Thymus (tissue), 14 donors: ENCODE results near the gene ESPL1. TPM values are rescaled to one million over a fixed set of nuclear protein-coding genes. Genes with fewer than 3 reads are reported as not detected.

Experiments used
- DNase-seq, 9 donors: peaks; one replicate each; pipeline ENCODE4 v3.0.0-alpha.2; 2013; ENCODE audit warnings: low spot score in 9 of 9, low read depth in 6 of 9, missing footprints in 1 of 9
- H3K27ac ChIP-seq, 2 donors: one replicate each; pipeline ENCODE4 v1.5.1; 2013; ENCODE audit warnings: control low read depth in 1 of 2, low read depth in 1 of 2, low read length in 1 of 2, mild to moderate bottlenecking in 1 of 2, moderate library complexity in 1 of 2
- H3K27me3 ChIP-seq, 2 donors: one replicate each; pipeline ENCODE4 v1.5.1; 2013; ENCODE audit warnings: low read length in 1 of 2; ENCODE audit not compliant: control insufficient read depth in 2 of 2, insufficient read depth in 1 of 2
- H3K36me3 ChIP-seq, 2 donors: one replicate each; pipeline ENCODE4 v1.5.1; 2013; ENCODE audit warnings: low read length in 1 of 2, mild to moderate bottlenecking in 1 of 2, moderate library complexity in 1 of 2; ENCODE audit not compliant: control insufficient read depth in 2 of 2, insufficient read depth in 2 of 2
- H3K4me1 ChIP-seq, 2 donors: one replicate each; pipeline ENCODE4 v1.5.1; 2013; ENCODE audit warnings: low read length in 2 of 2; ENCODE audit not compliant: control insufficient read depth in 2 of 2, insufficient read depth in 2 of 2
- H3K4me3 ChIP-seq, 2 donors: one replicate each; pipeline ENCODE4 v1.5.1; 2013; ENCODE audit warnings: low read length in 2 of 2, control low read depth in 1 of 2, mild to moderate bottlenecking in 1 of 2
- H3K9me3 ChIP-seq, 2 donors: one replicate each; pipeline ENCODE4 v1.5.1; 2013; ENCODE audit warnings: low read length in 1 of 2, mild to moderate bottlenecking in 1 of 2; ENCODE audit not compliant: control insufficient read depth in 2 of 2, insufficient read depth in 1 of 2
- WGBS: extraction: QIAGEN DNeasy Blood & Tissue Kit; methylation state at CpG from one replicate; pipeline ENCODE4 v1.1.7; 2013; 5-methylcytosine and 5-hydroxymethylcytosine counted together
- long read RNA-seq, 10 donors: transcript quantifications; one replicate each; lab custom pipeline, GENCODE V29; 2026
- polyA plus RNA-seq: library from polyadenylated mRNA; stranded (reverse); fragments of 200-250 nt; gene quantifications from one replicate; pipeline ENCODE4 v1.2.3, GENCODE V29; 2013
- total RNA-seq: library from RNA; stranded (reverse); fragments of 120-200 nt; gene quantifications from one replicate; pipeline ENCODE4 v1.2.4, GENCODE V29; 2013
- donor health status: healthy.

Gene ESPL1
- total RNA-seq, result 8.9 TPM
- polyA plus RNA-seq, result 1.7 TPM
- long read RNA-seq, donor 1, result 0 reads
- long read RNA-seq, donor 2, result 0 reads
- long read RNA-seq, donor 3, result 0 reads
- long read RNA-seq, donor 4, result 0 reads
- long read RNA-seq, donor 5, result 0 reads
- long read RNA-seq, donor 6, full-length matches to known transcripts, result 2 of 2 reads
- long read RNA-seq, donor 6, partial matches to known transcripts, result 0 of 2 reads
- long read RNA-seq, donor 6, other reads (novel, unspliced or antisense), result 0 of 2 reads
- long read RNA-seq, donor 7, partial matches to known transcripts, result 5 of 5 reads
- long read RNA-seq, donor 7, other reads (novel, unspliced or antisense), result 0 of 5 reads
- long read RNA-seq, donor 8, partial matches to known transcripts, result 0 of 1 reads
- long read RNA-seq, donor 8, other reads (novel, unspliced or antisense), result 0 of 1 reads
- long read RNA-seq, donor 9, partial matches to known transcripts, result 0 of 1 reads
- long read RNA-seq, donor 9, other reads (novel, unspliced or antisense), result 0 of 1 reads
- long read RNA-seq, donor 10, partial matches to known transcripts, result 0 of 2 reads
- long read RNA-seq, donor 10, other reads (novel, unspliced or antisense), result 0 of 2 reads

DNA sequence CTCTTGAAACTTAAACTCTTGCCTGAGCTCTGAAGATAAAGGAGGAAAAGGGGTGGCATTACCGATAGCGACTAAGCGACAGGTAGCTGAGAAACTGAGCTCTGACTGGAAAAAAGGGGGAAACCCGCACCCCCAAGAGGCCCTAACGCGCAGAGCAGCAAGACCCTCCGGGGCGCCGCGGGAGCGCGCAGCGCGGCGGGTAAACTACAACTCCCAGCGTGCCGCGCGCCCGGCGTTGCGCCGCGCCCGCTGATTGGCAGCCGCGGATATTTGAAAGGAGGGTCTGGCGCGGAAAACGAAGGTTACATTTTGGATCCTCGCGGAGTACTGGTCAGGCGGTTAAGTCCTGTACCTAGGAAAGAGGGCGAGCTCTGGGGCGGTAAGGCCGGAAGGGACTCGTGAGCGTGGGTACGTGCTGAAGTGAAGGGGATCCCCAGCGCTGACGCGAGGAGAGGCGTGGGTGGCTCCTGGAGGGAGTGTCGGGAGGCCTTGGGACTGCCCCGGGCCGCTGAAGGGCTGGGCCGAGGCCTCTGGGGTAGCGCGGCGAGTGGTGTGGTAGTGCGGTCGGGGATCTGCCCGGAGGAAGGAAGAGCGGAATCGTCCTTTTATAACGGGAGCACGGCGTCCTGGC lies at the start of gene ESPL1:
TSS of gene ESPL1 (plus strand) at position 301 of the 631 bp plus-strand sequence. CDS start 468 bp downstream, outside the sequence.
- no peaks in the 10 kb centered on the region for H3K9me3 ChIP-seq
- peaks cover 10 to 27% of the 10 kb centered on the region in 2 donors for H3K36me3 ChIP-seq
- peaks cover 19 to 34% of the 10 kb centered on the region in 2 donors for H3K4me1 ChIP-seq
- H3K27ac ChIP-seq, result peak within 1 kb of the TSS; percentile 6 to 79
- under 1% methylated on average over 58 of the region's 58 CpGs for WGBS
- DNase-seq, result peak; percentile 72 to 94 (median 82)
- H3K4me3 ChIP-seq, result peak within 1 kb of the TSS; percentile 76 to 79
- no peaks in the 10 kb centered on the region for H3K27me3 ChIP-seq

DNA sequence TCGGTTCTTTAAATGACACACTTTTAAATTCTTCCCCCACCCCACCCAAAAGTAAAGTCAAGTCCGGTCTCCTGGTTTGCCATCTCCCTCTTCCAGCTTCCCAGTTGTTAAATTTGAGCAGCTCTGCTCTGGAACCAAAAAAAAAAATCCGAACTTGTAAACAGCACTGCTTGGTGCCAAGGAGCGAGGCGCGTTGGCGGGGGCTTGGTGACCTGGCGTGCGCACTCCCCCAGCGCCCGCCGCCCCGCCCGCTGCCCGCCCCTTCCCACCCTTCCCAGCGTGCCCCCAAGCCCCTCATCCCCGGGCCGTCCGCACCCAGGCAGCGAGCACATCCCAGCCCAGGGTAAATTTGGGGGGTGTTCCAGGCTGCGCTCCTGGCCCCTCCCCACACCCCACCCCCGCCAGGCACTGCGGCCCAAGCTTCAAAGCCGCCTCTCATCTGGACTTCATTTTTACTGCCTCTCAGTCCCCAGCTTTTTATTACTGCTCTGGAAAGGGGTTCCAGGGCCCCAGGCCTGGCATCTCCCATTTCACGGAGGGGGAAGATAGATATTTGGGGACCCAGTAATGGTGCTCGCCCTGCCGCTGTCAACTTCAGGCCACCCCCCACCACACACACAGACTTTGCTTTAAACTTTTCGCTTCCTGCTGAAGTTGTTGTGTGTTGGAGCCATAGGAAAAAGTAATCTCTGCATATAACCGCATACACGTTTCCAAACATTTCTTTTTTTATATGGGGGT lies 49.4 kb upstream of the ESPL1 start:
- Histone ChIP-seq H3K9me3 (peaks cover 0 to 6% of the 10 kb centered on the region in 2 donors), H3K4me3 (peak overlapping the region; percentile 60 to 70), H3K4me1 (peaks cover 6 to 70% of the 10 kb centered on the region in 2 donors), H3K27me3 (peaks cover 13 to 56% of the 10 kb centered on the region in 2 donors), H3K27ac (peak overlapping the region; percentile 46 to 64), H3K36me3 (peaks cover 3 to 4% of the 10 kb centered on the region in 2 donors)
- 93% methylated on average over 30 of the region's 30 CpGs for WGBS
- DNase-seq, result no peak

DNA sequence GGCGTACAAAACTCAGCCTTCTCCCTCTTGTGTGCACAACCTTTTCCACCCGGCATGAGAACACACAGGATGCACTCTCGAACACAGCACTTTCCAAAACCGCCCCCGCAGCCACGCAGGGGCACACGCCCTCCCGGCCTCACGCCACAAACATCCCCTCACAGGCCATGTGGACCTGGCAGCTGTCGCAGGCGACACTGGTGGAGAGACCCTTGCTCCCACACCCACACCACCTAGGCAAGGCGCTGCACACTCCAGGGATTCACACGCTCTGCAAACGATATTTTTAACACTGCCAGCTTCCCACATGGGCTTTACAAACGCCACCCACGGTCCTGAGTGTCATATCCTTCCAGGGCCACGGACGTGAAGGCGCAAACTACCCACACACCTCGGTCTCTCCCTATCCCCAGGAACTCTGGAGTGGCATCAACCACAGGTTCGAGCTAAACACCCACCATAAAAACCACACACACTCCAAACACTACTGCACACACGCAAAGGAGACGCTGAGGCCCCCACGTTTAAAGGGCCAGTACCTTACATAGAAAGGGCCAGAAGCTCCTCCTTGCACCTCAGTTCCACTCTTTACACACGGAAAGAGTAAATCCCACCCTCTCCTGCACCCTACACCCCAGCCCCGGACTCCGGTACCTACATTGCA lies 48.7 kb upstream of the ESPL1 start:
- H3K36me3 ChIP-seq, result peaks cover 1 to 3% of the 10 kb centered on the region in 2 donors
- WGBS, result 27% methylated on average over 27 of the region's 27 CpGs
- DNase-seq, result peak in 1 of 9 donors; percentile 58
- peak overlapping the region; percentile 60 to 70 for H3K4me3 ChIP-seq
- H3K4me1 ChIP-seq, result peaks cover 13 to 76% of the 10 kb centered on the region in 2 donors
- peak overlapping the region; percentile 72 to 76 for H3K27ac ChIP-seq
- H3K9me3 ChIP-seq, result peaks cover 0 to 6% of the 10 kb centered on the region in 2 donors
- peaks cover 13 to 56% of the 10 kb centered on the region in 2 donors for H3K27me3 ChIP-seq

DNA sequence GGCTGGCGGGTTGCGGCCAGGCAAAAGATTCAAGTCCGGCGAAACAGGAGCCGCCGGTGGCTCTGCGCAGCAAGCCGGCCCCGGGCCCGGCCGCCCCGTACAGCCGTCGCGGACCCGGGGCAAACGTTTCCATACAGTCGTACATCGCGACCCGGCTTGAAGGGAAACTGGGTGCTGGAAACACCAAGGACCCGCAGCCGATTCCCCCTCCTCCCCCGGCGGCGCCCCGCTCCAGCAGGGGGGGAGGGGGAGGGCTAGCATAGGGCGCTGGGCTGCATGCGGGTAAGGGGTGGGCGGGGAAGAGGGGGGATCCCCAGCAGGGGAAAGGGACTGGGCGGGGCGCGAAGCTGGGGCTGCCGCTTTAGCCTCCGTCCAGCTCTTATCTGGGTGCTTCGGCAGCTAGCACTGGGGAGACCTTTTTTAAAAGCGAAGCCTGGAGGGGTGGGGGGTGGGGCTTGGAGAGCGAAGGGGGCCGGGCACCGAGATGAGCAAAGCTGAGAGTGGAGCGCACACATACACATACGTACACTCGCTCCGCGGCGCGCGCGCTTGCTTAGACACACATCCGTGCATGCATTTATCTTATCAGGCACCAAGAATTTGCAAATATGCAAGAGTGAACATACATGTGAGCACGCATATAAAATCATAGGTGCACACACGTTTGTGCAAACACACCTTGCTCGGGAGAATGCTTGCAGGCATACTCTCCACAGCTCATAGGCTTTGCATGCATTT lies 48.0 kb upstream of the ESPL1 start:
- no peaks in the 10 kb centered on the region for H3K36me3 ChIP-seq
- peak overlapping the region; percentile 91 to 98 for H3K27ac ChIP-seq
- peak in 7 of 9 donors; percentile 63 to 89 (median 73) for DNase-seq
- peaks cover 13 to 56% of the 10 kb centered on the region in 2 donors for H3K27me3 ChIP-seq
- peaks cover 14 to 83% of the 10 kb centered on the region in 2 donors for H3K4me1 ChIP-seq
- H3K9me3 ChIP-seq, result peaks cover 0 to 6% of the 10 kb centered on the region in 2 donors
- peak overlapping the region; percentile 60 to 70 for H3K4me3 ChIP-seq
- under 1% methylated on average over 51 of the region's 53 CpGs for WGBS

DNA sequence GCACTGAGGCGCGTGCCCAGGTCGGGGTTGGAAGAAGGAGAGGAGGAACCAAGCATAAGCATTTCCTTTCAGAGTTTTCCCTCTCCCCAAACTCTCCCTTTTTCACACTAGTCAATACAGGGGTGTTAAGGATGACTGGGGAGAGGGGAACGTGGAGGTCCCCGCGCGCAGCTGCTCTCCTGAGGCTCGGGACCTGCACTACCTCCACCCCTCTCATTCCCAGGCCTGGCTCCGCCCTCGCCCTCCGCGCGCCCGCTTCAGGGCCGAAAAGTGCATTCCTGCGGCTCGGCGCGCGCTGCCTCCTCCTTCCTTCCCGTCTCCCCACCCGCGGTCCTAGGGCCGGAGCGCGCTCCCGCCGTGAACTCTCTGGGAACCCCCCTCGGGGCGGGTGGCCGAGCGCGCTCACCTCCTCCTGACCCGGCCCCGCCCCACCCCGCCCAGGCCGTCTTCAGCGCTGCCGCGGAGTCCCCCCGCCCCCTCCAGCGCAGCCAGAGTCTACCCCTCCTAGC lies 47.4 kb upstream of the ESPL1 start:
- H3K4me3 ChIP-seq, result peak overlapping the region; percentile 60 to 70
- peaks cover 0 to 6% of the 10 kb centered on the region in 2 donors for H3K9me3 ChIP-seq
- H3K36me3 ChIP-seq, result no peaks in the 10 kb centered on the region
- peak in 4 of 9 donors; percentile 65 to 81 (median 68) for DNase-seq
- peak overlapping the region; percentile 91 to 98 for H3K27ac ChIP-seq
- H3K4me1 ChIP-seq, result peaks cover 14 to 89% of the 10 kb centered on the region in 2 donors
- H3K27me3 ChIP-seq, result peaks cover 13 to 56% of the 10 kb centered on the region in 2 donors
- WGBS, result 0% methylated on average over 42 of the region's 42 CpGs

DNA sequence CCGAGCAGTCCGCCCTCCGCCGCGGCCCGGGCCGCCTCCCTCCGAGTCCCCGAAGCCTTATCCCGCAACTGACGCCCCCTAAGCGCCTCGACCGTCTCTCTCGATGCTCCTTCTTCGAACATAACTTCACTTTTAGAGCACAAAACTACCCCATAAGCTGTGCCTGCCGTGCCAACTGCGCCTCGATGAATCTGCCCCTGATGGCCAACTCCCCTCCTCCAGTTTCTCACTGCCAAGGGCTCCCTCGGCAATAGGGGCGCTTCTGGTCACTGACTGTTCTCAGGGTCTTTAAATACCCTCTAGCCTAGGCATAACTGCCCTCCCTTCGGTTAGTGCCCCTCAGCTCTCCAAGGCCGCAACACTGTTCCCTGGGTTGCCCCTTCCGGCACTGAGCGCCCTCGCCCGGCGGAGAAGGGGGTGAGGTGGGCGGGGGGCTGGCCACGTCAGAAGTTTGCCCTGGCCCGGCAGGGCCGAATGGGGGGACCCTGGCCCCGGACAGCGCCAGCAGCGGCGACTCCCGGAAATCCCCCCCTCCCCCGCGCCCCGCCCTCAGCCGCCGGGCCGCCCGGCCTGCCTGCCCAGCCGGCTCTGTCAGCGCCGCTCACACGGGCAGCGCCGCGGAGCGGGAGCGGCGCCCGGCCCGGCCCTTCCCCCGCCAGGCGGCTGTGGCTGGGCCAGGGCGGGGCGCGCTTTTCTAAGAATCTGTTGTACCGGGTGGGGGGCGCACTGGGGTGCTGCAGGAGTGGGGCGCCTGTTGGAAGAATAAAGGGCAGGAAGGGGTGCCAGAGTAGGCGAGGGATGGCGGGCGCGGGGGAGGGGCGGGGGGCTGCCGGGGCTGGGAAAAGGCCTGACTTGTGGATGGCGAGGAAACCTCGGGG lies 46.7 kb upstream of the ESPL1 start:
- peaks cover 13 to 55% of the 10 kb centered on the region in 2 donors for H3K27me3 ChIP-seq
- 1% methylated on average over 72 of the region's 72 CpGs for WGBS
- peak in 1 of 9 donors; percentile 54 for DNase-seq
- peak overlapping the region; percentile 60 to 70 for H3K4me3 ChIP-seq
- peaks cover 14 to 86% of the 10 kb centered on the region in 2 donors for H3K4me1 ChIP-seq
- peaks cover 0 to 6% of the 10 kb centered on the region in 2 donors for H3K9me3 ChIP-seq
- H3K27ac ChIP-seq, result peak overlapping the region; percentile 91 to 98
- H3K36me3 ChIP-seq, result no peaks in the 10 kb centered on the region

DNA sequence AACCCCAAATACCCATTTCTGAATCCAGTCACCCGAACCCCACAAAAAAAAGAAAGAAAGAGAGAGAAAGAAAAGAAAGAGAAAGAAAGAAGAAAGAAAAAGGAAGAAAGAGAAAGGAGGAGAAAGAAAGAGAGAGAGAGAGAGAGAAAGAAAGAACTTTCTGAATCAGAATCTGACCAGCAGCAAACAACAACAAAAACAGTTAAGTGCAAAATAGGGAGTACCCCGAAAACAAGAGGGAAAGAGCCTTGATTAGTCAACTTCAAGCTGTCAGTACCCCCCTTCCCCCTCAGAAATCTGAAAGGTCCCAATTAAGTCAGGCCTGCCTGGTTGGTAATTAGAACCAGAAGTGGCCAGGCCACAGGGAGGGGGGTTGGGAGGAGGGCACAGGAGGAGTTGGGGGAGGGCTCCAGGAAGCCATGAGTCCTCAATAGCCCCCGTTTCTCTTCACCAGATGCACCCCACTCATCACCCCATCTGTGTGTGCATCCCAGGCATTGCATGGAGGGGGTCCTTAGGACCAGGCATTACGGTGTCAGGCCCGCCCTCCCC lies 45.9 kb upstream of the ESPL1 start:
- peaks cover 14 to 78% of the 10 kb centered on the region in 2 donors for H3K4me1 ChIP-seq
- peak in 1 of 9 donors; percentile 12 for DNase-seq
- H3K27ac ChIP-seq, result peak overlapping the region; percentile 44 to 98
- H3K27me3 ChIP-seq, result peaks cover 13 to 47% of the 10 kb centered on the region in 2 donors
- H3K4me3 ChIP-seq, result peak overlapping the region in 1 of 2 donors; percentile 70
- peaks cover 0 to 4% of the 10 kb centered on the region in 2 donors for H3K9me3 ChIP-seq
- H3K36me3 ChIP-seq, result no peaks in the 10 kb centered on the region
- WGBS, result 47% methylated on average over 5 of the region's 5 CpGs
